ENCODE results near the gene MYRIP.

DNA sequence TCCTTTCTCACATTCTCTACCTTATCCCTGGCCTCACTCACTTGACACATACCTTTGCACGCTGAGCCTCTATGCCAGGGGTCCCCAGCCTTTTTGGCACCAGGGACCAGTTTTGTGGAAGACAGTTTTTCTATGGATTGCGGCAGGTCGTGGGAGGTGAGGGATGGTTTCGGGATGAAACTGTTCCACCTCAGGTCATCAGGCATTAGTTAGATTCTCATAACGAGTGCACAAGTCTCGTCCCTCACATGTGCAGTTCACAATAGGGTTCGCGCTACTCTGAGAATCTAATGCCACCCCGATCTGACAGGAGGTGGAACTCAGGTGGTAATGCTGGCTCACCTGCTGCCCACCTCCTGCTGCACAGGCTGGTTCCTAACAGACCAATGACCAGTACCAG, 387.6 kb downstream of the MYRIP start:
- TF ChIP-seq POLR2A (IDR thresholded peaks at IDR 0.05): no peak
- TF ChIP-seq, protein P1, sequence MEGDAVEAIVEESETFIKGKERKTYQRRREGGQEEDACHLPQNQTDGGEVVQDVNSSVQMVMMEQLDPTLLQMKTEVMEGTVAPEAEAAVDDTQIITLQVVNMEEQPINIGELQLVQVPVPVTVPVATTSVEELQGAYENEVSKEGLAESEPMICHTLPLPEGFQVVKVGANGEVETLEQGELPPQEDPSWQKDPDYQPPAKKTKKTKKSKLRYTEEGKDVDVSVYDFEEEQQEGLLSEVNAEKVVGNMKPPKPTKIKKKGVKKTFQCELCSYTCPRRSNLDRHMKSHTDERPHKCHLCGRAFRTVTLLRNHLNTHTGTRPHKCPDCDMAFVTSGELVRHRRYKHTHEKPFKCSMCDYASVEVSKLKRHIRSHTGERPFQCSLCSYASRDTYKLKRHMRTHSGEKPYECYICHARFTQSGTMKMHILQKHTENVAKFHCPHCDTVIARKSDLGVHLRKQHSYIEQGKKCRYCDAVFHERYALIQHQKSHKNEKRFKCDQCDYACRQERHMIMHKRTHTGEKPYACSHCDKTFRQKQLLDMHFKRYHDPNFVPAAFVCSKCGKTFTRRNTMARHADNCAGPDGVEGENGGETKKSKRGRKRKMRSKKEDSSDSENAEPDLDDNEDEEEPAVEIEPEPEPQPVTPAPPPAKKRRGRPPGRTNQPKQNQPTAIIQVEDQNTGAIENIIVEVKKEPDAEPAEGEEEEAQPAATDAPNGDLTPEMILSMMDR (IDR thresholded peaks at IDR 0.05): no peak

All from adrenal gland (tissue), 5 donors.